Measurements from ENCODE around the gene GJD3.
"Not testable (repeated sequence)": the region's sequence is repeated elsewhere in the genome, so short reads cannot be mapped to it uniquely, and the experiment has no call there.

GJD3 gene, protein sequence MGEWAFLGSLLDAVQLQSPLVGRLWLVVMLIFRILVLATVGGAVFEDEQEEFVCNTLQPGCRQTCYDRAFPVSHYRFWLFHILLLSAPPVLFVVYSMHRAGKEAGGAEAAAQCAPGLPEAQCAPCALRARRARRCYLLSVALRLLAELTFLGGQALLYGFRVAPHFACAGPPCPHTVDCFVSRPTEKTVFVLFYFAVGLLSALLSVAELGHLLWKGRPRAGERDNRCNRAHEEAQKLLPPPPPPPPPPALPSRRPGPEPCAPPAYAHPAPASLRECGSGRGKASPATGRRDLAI

DNA sequence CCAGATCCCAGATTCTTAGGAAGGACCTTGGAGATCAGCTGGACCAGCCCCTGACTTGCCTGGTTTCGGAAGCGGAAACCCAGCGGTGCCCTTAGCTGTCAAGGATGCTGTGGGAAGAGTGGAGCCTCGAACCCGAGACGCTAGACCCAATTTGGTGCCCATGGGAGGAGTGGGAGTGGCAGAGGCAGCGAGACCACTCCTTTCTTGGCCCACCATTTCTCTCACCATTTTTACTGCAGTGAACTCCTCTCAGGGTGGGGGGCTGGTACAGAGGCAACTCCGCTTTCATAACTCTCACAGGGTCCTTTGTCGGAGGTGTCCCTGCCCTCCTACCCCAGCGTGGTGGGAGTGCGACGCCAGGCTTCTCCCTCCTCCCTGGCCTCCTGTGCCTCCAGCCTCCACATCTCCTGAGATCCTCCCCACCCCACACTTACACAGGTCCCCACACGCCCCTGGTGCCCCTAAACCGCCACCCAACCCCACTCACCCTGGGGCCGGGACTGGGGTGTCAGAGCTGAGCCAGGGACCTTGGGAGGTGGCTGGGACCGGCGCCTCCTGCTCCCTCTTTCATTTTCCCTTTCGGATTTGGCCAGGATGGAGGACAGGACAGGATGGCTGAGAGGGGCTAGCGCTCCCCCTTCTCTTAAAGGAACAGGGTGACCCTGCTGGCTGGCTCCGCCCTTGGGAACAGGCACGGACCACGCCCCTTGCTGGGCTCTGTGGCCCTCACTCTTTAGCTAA lies at the start of gene GJD3:
Gene GJD3 (minus strand): TSS at position 617 of the 741 bp plus-strand sequence. CDS start 922 bp downstream, outside the sequence.
- no peak within 1 kb of the TSS for H2AFZ ChIP-seq (ENCODE audit: low read length, unreplicated experiment)
- H3K27me3 ChIP-seq (ENCODE audit: insufficient read depth, low read length): no peaks in the 10 kb centered on the region
- no peak within 1 kb of the TSS for H3K27ac ChIP-seq (ENCODE audit: low read depth, low read length)
- H3K4me3 ChIP-seq (ENCODE audit: low read depth, low read length): peak within 1 kb of the TSS; percentile 93
- no peaks in the 10 kb centered on the region for H3K36me3 ChIP-seq (ENCODE audit: insufficient read depth, low read length)
- H3K79me2 ChIP-seq (ENCODE audit: control insufficient read depth, insufficient read depth, low read length, unreplicated experiment): no peaks in the 10 kb centered on the region
- H3K4me1 ChIP-seq (ENCODE audit: control insufficient read depth, insufficient read depth, low read length, unreplicated experiment): peaks cover 5% of the 10 kb centered on the region

DNA sequence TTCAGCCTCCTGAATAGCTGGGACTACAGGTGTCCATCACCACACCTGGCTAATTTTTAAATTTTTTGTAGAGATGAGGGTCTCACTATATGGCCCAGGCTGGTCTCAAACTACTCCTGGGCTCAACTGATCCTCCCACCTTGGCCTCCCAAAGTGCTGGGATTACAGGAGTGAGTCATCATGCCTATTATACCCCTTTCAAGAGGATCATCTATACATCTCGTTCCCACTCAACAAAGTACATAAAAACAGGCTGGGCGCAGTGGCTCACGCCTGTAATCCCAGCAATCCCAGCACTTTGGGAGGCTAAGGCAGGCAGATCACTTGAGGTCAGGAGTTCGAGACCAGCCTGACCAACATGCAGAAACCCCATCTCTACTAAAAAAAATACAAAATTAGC lies 49.8 kb upstream of the GJD3 start:
- not testable (repeated sequence) for H3K27me3 ChIP-seq (ENCODE audit: insufficient read depth, low read length); H2AFZ ChIP-seq (ENCODE audit: low read length, unreplicated experiment); H3K4me3 ChIP-seq (ENCODE audit: low read depth, low read length)
- Histone ChIP-seq H3K27ac (ENCODE audit: low read depth, low read length) (peak overlapping the region; percentile 41; the same call in 1 of the 2 replicates), H3K4me1 (ENCODE audit: control insufficient read depth, insufficient read depth, low read length, unreplicated experiment) (peaks cover 20% of the 10 kb centered on the region), H3K36me3 (ENCODE audit: insufficient read depth, low read length) (peaks cover 18% of the 10 kb centered on the region), H3K79me2 (ENCODE audit: control insufficient read depth, insufficient read depth, low read length, unreplicated experiment) (peaks cover 60% of the 10 kb centered on the region)

DNA sequence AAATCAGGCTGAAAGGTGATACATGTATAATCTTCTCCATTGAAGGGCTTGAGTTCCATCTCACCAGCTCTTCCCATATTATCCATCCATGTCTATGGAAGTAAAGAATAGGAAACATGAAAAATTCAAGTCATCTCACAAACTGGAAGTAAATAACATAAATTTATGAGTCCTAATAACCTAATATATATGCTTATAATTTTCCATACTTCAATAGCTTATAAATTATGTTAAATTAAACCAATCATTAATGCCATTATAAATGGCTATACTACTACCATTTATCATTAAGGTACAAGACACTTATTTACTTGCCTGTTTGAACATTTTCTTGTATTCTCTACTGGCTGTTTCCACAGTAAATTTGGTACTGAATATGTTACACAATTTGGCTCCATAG lies 48.3 kb upstream of the GJD3 start:
- peaks cover 23% of the 10 kb centered on the region for H3K36me3 ChIP-seq (ENCODE audit: insufficient read depth, low read length)
- H3K79me2 ChIP-seq (ENCODE audit: control insufficient read depth, insufficient read depth, low read length, unreplicated experiment): peaks cover 60% of the 10 kb centered on the region
- H3K4me3 ChIP-seq (ENCODE audit: low read depth, low read length): no peak overlapping the region

DNA sequence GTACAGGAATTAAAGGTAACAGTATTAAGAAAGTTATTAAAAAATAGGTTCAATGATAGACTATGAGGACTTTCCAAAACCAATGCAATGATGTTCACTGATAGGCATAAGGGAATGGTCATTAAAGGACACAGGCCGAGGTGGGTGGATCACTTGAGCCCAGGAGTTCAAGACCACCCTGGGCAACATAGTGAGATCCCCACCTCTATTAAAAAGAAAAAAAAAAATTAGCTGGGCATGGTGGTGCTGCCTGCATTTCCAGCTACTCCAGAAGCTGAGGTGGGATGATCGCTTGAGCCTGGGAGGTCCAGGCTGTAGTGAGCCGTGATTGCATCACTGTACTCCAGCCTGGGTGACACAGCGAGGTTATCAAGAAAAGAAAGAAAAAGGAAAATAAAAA lies 47.3 kb upstream of the GJD3 start:
- Histone ChIP-seq H3K27ac (ENCODE audit: low read depth, low read length) (no peak overlapping the region), H3K79me2 (ENCODE audit: control insufficient read depth, insufficient read depth, low read length, unreplicated experiment) (peaks cover 51% of the 10 kb centered on the region), H3K4me3 (ENCODE audit: low read depth, low read length) (no peak overlapping the region), H3K36me3 (ENCODE audit: insufficient read depth, low read length) (peaks cover 28% of the 10 kb centered on the region), H3K4me1 (ENCODE audit: control insufficient read depth, insufficient read depth, low read length, unreplicated experiment) (peaks cover 20% of the 10 kb centered on the region), H2AFZ (ENCODE audit: low read length, unreplicated experiment) (no peak overlapping the region), H3K27me3 (ENCODE audit: insufficient read depth, low read length) (no peaks in the 10 kb centered on the region)

More for the DNA sequence above, 48.3 kb upstream of the GJD3 start:
- Histone ChIP-seq H2AFZ (ENCODE audit: low read length, unreplicated experiment) (no peak overlapping the region), H3K27me3 (ENCODE audit: insufficient read depth, low read length) (no peaks in the 10 kb centered on the region), H3K4me1 (ENCODE audit: control insufficient read depth, insufficient read depth, low read length, unreplicated experiment) (peaks cover 20% of the 10 kb centered on the region), H3K27ac (ENCODE audit: low read depth, low read length) (no peak overlapping the region)

DNA sequence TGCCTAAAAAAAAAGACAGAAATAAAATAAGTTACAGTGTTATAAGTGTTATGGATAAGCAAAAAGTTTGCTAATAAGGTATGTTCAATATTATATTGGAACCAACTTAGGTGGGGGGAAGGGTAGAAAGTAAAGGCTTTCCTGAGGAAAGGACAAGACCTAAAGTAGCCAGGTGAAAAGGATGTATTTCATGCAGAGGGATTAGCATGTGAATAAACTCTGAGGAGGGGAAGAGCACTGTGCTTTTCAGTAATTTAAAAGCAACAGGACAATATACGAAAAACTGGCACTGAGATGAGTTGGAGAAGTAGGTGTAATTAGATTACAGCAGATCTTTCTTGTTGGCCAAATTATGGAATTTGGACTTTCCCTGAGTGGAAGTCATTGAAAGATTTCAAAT lies 45.5 kb upstream of the GJD3 start:
- Histone ChIP-seq H3K79me2 (ENCODE audit: control insufficient read depth, insufficient read depth, low read length, unreplicated experiment) (peaks cover 39% of the 10 kb centered on the region), H3K4me1 (ENCODE audit: control insufficient read depth, insufficient read depth, low read length, unreplicated experiment) (peaks cover 5% of the 10 kb centered on the region), H2AFZ (ENCODE audit: low read length, unreplicated experiment) (no peak overlapping the region), H3K27ac (ENCODE audit: low read depth, low read length) (no peak overlapping the region), H3K27me3 (ENCODE audit: insufficient read depth, low read length) (no peaks in the 10 kb centered on the region), H3K4me3 (ENCODE audit: low read depth, low read length) (no peak overlapping the region), H3K36me3 (ENCODE audit: insufficient read depth, low read length) (peaks cover 37% of the 10 kb centered on the region)

DNA sequence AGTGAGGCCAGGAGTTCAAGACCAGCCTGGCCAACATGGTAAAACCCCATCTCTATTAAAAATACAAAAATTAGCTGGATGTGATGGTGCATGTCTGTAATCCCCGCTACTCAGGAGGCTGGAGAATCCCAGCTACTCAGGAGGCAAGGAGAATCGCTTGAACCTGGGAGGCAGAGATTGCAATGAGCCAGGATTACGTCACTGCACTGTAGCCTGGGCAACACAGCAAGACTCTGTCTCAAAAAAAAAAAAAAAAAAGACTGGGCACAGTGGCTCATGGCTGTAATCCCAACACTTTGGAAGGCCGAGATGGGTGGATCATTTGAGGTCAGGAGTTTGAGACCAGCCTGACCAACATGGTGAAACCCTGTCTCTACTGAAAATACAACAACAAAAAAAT lies 45.0 kb upstream of the GJD3 start:
- H2AFZ ChIP-seq (ENCODE audit: low read length, unreplicated experiment); H3K4me1 ChIP-seq (ENCODE audit: control insufficient read depth, insufficient read depth, low read length, unreplicated experiment); H3K4me3 ChIP-seq (ENCODE audit: low read depth, low read length); H3K27me3 ChIP-seq (ENCODE audit: insufficient read depth, low read length); H3K27ac ChIP-seq (ENCODE audit: low read depth, low read length): not testable (repeated sequence)
- peaks cover 39% of the 10 kb centered on the region for H3K79me2 ChIP-seq (ENCODE audit: control insufficient read depth, insufficient read depth, low read length, unreplicated experiment)
- peaks cover 37% of the 10 kb centered on the region for H3K36me3 ChIP-seq (ENCODE audit: insufficient read depth, low read length)

DNA sequence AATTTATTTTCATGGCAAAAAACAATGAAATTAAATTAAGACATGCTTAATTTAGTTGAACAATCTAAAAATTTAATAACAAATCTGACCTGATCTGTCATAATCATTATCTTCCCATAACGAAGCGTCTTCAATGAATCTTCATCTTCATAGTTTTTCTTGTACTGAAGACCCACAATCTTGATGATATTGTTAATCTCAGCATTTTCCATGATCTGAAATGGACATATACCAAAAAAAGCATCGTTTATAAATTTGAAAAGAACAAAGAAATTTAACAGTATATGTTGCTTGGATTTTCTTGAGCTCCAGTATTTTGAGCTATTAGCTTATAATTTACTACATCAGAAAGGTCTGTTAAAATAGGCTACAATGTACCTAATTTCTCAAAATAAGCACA lies 42.9 kb upstream of the GJD3 start:
- H3K27me3 ChIP-seq (ENCODE audit: insufficient read depth, low read length): no peaks in the 10 kb centered on the region
- peaks cover 31% of the 10 kb centered on the region for H3K79me2 ChIP-seq (ENCODE audit: control insufficient read depth, insufficient read depth, low read length, unreplicated experiment)
- no peak overlapping the region for H2AFZ ChIP-seq (ENCODE audit: low read length, unreplicated experiment)
- peaks cover 4% of the 10 kb centered on the region for H3K4me1 ChIP-seq (ENCODE audit: control insufficient read depth, insufficient read depth, low read length, unreplicated experiment)
- no peak overlapping the region for H3K27ac ChIP-seq (ENCODE audit: low read depth, low read length)
- no peak overlapping the region for H3K4me3 ChIP-seq (ENCODE audit: low read depth, low read length)
- peaks cover 42% of the 10 kb centered on the region for H3K36me3 ChIP-seq (ENCODE audit: insufficient read depth, low read length)

DNA sequence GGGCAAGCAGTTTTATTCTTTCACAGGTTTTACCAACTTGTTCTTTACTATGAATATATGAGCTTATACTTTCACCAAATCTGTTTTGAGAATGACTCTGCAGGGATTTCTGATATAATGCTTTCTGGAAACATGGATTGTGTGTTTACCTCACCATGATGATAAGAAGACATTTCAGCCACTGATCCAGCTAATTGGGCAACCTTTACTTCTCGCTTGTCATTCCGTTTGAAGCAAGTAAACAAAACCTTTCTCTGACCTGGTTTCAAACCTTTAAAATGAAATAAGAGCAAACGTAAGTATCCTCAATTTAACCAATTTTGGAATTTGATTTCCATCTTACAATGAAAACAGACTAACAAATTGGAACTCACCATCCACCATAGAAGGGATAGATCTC lies 39.5 kb upstream of the GJD3 start:
- peaks cover 10% of the 10 kb centered on the region for H3K79me2 ChIP-seq (ENCODE audit: control insufficient read depth, insufficient read depth, low read length, unreplicated experiment)
- peaks cover 53% of the 10 kb centered on the region for H3K36me3 ChIP-seq (ENCODE audit: insufficient read depth, low read length)
- H3K27me3 ChIP-seq (ENCODE audit: insufficient read depth, low read length): no peaks in the 10 kb centered on the region
- H3K4me1 ChIP-seq (ENCODE audit: control insufficient read depth, insufficient read depth, low read length, unreplicated experiment): peaks cover 4% of the 10 kb centered on the region
- no peak overlapping the region for H2AFZ ChIP-seq (ENCODE audit: low read length, unreplicated experiment)
- no peak overlapping the region for H3K4me3 ChIP-seq (ENCODE audit: low read depth, low read length)
- H3K27ac ChIP-seq (ENCODE audit: low read depth, low read length): no peak overlapping the region

DNA sequence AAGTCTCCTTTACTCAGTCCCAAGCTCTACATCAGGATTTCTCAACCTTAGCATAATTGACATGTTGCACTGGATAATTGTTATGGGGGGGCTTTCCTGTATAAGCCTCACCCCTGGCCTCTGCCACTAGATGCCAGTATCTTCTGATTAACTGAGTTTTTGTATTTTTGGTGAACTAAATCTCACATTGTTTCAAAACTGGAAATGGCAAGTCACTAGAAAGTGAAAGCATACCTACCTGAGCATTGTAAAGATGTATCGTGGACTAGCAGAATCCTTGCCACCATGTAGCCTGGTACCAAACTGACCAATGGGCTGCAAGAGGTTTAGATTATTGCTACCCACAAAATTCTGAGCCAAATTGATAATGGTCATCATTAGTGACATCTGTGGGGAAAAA lies 38.1 kb upstream of the GJD3 start:
- peak overlapping the region; percentile 34 for H2AFZ ChIP-seq (ENCODE audit: low read length, unreplicated experiment)
- H3K27ac ChIP-seq (ENCODE audit: low read depth, low read length): peak overlapping the region; percentile 5; the same call in 1 of the 2 replicates
- H3K27me3 ChIP-seq (ENCODE audit: insufficient read depth, low read length): no peaks in the 10 kb centered on the region
- peaks cover 10% of the 10 kb centered on the region for H3K79me2 ChIP-seq (ENCODE audit: control insufficient read depth, insufficient read depth, low read length, unreplicated experiment)
- H3K4me1 ChIP-seq (ENCODE audit: control insufficient read depth, insufficient read depth, low read length, unreplicated experiment): peaks cover 4% of the 10 kb centered on the region
- no peak overlapping the region for H3K4me3 ChIP-seq (ENCODE audit: low read depth, low read length)
- peaks cover 56% of the 10 kb centered on the region for H3K36me3 ChIP-seq (ENCODE audit: insufficient read depth, low read length)

DNA sequence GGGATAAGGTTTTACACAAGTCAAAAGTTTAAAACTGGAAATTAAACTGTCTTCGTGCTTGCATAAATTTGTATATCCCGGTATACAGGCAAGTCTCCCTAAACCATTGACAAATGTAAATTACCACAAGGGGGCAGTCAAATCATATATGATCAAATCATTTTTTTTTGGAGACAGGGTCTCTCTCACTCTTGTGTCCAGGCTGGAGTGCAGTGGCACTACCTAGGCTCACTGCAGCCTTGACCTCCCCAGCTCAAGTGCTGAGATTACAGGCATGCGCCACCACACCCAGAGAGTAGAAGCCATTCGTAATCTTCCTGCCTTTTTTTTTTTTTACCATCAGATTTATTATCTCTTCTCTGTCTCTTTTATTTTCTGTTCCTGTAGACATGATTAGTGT lies 34.6 kb upstream of the GJD3 start:
- Histone ChIP-seq H3K4me3 (ENCODE audit: low read depth, low read length) (no peak overlapping the region), H3K27me3 (ENCODE audit: insufficient read depth, low read length) (no peaks in the 10 kb centered on the region), H3K36me3 (ENCODE audit: insufficient read depth, low read length) (peaks cover 49% of the 10 kb centered on the region), H3K27ac (ENCODE audit: low read depth, low read length) (no peak overlapping the region), H2AFZ (ENCODE audit: low read length, unreplicated experiment) (no peak overlapping the region), H3K79me2 (ENCODE audit: control insufficient read depth, insufficient read depth, low read length, unreplicated experiment) (peaks cover 5% of the 10 kb centered on the region), H3K4me1 (ENCODE audit: control insufficient read depth, insufficient read depth, low read length, unreplicated experiment) (peaks cover 4% of the 10 kb centered on the region)

DNA sequence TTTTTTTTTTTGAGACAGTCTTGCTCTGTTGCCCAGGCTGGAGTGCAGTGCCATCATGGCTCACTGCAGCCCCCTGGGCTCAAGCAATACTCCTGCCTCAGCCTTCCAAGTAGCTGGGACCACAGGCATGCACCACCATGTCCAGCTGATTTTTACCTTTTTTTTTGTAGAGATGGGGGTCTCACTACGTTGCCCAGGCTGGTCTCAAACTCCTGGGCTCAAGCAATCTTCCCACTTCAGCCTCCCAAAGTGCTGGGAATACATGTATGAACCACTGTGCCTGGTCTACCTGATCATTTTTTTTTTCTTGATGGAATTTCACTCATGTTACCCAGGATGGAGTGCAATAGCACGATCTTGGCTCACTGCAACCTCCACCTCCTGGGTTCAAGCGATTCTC lies 22.0 kb upstream of the GJD3 start:
- not testable (repeated sequence) for H3K4me3 ChIP-seq (ENCODE audit: low read depth, low read length); H3K79me2 ChIP-seq (ENCODE audit: control insufficient read depth, insufficient read depth, low read length, unreplicated experiment); H3K4me1 ChIP-seq (ENCODE audit: control insufficient read depth, insufficient read depth, low read length, unreplicated experiment); H3K27ac ChIP-seq (ENCODE audit: low read depth, low read length); H2AFZ ChIP-seq (ENCODE audit: low read length, unreplicated experiment); H3K27me3 ChIP-seq (ENCODE audit: insufficient read depth, low read length)
- H3K36me3 ChIP-seq (ENCODE audit: insufficient read depth, low read length): peaks cover 22% of the 10 kb centered on the region

Data from ACC112 (cell line).